Astrocyte of the spinal cord (primary cell): Measurements from ENCODE around the gene LHB.
A peak's percentile ranks its signal among the peaks of the same experiment; 100 is the strongest.
"Not testable (repeated sequence)": the region's sequence is repeated elsewhere in the genome, so short reads cannot be mapped to it uniquely, and the experiment has no call there.

Experiments used
- DNase-seq: peaks from one replicate; pipeline ENCODE4 v3.0.0; 2011; ENCODE audit warnings: low read depth, low spot score
- H3K4me3 ChIP-seq: 2 replicates; pipeline ENCODE4 v1.5.1; 2011; ENCODE audit warnings: low read depth, mild to moderate bottlenecking, low read length, moderate library complexity
- in situ Hi-C: cut with HindIII; loops from 2 replicates; pipeline ENCODE4 v1.10.0; 2017; ENCODE audit warnings: low sequenced_read_pairs
- TF ChIP-seq, protein P1 (sequence below): IDR thresholded peaks from 2 replicates; pipeline ENCODE4 v1.5.1; 2012; ENCODE audit warnings: low read depth, mild to moderate bottlenecking, low read length, inconsistent platforms

LHB gene

DNA sequence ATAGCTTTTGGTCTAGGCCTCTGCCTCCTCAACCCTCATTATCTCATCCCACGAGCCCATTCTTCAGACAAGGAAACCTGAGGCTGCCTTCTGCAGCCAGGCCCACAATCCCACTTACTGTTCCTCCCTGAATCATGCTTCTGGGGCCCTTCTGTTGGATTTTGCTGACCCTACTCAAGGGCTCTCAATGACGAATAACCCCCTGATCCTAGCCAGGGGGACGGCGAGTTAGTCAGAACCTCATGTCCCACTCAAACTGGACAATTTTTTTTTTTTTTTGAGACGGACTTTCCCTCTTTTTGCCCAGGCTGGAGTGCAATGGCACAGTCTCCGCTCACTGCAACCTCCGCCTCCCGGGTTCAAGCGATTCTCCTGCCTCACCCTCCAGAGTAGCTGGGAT is 5.2 kb upstream of the LHB start:
- no peak for DNase-seq
- TF ChIP-seq, protein P1, sequence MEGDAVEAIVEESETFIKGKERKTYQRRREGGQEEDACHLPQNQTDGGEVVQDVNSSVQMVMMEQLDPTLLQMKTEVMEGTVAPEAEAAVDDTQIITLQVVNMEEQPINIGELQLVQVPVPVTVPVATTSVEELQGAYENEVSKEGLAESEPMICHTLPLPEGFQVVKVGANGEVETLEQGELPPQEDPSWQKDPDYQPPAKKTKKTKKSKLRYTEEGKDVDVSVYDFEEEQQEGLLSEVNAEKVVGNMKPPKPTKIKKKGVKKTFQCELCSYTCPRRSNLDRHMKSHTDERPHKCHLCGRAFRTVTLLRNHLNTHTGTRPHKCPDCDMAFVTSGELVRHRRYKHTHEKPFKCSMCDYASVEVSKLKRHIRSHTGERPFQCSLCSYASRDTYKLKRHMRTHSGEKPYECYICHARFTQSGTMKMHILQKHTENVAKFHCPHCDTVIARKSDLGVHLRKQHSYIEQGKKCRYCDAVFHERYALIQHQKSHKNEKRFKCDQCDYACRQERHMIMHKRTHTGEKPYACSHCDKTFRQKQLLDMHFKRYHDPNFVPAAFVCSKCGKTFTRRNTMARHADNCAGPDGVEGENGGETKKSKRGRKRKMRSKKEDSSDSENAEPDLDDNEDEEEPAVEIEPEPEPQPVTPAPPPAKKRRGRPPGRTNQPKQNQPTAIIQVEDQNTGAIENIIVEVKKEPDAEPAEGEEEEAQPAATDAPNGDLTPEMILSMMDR, result no peak
- in situ Hi-C loops, result no loop called here
- no peak overlapping the region for H3K4me3 ChIP-seq

DNA sequence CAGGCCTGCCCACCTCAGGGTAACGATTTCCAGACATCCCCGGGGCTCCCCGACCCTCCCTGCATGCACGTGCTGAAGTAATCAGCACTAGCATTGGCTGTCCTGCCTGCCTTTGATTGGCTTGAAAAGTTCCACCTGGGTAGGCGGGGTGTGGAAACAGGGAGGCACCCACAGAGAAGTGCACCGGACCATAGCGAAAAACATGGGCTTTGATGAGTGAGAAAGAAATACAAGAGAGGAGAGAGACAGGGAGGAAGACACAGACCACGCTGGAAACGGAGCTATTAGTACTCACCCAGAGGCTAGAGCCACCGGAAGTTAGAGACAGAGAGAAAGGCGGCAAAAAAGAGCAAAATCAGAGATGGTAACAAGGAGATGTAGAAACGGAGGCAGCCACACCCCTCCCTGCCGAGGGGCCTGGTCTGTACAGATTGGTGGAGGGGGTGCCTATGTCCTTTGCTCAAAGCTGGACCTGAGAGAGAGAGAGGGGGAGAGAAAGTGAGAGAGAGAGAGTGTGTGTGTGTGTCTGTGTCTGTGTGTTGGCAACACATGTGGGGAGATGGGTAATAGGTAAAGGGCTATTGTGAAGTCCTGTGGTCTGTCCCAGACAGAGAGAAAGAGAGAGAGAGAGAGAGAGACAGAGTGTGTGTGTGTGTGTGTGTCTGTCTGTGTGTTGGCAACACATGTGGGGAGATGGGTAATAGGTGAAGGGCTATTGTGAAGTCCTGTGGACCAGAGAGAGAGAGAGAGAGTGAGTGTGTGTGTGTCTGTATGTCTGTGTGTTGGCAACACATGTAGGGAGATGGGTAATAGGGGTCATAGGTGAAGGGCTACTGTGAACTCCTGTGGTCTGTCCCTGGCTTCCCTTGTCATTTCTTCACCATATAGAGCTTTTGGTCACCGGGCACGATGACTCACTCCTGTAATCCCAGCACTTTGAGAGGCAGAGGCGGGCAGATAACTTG is 4.3 kb upstream of the LHB start:
- TF ChIP-seq, protein P1, result no peak
- DNase-seq, result no peak
- in situ Hi-C loops, result no loop called here
- no peak overlapping the region for H3K4me3 ChIP-seq

DNA sequence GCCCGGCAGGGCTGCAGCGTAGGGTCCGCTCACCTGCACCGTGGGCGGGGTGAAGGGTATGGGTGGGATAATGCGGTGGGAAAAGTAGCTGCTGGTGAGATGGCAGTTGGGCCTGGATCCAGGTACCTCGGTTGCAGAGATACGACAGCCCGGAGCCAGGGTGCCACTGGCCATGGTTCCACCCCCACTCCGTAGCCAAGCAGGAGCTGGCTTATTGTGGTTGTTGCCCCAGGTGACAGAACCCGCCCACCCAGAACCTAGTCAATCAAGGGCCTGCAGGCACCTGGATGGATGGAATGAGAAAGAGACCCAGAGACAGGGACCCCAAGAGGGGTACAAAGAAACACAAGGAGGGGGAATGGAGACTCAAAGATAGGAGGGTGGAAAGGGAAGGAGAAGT is 3.5 kb upstream of the LHB start:
- TF ChIP-seq, protein P1, result no peak
- no peak overlapping the region for H3K4me3 ChIP-seq
- no peak for DNase-seq
- in situ Hi-C loops, result no loop called here

DNA sequence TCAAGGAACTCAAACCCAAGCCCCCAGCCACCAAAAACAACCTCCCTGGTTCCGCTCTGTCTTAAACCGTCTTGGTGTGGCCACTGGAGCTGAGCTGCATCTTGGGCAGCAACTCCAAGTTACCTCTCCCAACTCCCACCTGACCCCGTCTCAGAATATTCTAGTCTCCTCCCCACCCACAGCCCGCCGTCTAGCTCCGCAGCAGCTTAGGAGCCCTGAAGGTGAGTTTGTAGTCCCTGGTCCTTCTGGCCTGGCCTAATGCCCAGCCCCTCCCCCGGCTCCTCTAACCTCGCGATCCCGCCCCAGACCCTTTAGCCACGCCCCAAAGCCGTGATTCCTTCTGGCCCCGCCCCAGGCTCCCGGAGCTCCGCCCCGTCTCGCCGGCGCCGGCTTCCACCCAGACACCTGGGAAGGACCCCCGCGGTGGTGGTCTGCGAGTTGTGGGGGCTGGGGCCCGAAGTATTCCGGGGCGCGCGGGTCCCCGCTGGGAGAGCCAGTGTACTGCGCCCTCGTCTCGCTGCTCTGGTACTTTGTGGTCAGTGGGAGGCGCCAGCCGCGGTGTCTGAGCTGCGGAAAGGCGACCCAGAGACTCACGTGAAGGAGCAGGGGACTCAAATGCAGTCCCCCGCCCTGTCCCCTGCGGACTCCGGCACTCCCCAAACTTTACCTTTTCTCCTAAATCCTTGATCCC is 2.5 kb upstream of the LHB start:
- no peak for DNase-seq
- H3K4me3 ChIP-seq, result no peak overlapping the region
- TF ChIP-seq, protein P1, result no peak
- in situ Hi-C loops, result no loop called here

DNA sequence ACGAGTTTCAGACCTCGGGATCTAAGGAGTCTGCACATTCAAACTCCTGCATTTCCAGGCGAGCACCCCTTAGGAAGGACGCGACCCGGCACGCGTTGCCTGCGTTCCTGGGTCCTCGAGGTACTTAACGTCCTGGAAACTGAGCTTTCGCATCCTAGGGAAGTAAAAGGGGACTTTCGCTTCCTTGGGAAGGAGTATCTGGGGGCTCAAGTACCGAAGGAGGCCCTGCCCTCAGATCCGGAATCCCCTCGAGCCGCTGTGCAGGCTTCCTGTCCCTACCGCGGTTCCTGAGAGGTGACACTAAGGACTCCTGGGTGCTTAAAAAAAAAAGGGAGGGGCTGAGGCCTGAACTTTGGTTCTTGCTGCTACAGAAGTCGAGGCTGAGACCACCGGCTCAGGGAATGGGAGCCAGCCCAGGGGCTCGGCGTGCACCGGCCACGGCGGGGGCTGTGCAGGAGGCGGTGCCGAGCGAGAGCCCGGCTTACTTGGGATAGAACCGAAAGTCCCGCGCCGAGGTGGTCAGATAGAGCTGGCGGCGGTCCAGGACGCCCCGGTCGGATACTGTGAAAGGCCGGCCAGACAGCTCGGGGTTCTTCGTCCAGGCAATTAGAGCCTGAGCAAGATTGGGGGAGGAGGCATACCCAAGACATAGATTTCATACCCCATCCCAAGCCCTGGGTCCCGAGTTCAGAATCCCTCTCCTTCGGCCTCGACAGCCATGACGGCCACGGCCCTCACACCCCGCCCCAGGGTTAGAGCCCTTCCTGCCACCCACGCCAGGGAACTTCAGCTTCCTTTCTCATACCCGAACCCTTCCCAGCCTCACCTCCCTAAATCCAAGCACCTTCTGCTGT is 1.7 kb upstream of the LHB start:
- in situ Hi-C loops, DNase-seq: not testable (repeated sequence)
- peak overlapping the region; percentile 24 for H3K4me3 ChIP-seq

DNA sequence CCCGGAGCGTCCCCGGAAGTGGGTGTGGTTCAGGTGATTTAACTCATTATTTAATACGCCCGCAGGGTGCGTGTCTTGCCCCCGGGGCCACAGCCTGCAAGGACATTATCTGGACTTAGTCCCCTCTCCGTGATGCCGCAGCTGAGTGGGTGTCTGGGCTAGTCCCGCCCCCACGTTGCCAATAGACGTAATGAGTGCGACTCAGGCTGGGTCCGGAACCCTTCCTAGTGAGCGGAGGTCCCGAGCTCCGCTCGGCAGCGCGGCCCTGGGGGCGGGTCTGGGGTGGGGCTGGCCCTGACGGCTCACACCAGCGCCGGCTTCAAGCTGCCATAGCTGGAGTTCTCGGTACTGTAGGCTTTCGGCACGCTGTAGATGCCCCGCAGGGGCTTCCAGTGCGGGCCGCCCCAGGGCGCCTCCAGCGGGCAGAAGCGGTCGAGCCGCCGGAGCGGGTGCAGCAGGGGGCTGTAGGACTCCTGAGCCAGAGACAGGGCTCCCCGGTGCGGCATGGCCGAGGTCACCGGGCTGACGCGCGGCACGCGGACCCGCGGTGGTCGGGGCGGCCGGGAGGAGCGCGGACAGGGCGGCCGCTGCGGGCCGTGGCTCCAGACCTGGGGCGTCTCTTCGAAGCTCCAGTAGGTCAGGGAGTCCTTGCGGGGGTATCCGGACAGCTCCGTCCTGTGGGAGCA is 918 bp upstream of the LHB start:
- DNase-seq, result peak; percentile 57
- in situ Hi-C loops, result no loop called here
- H3K4me3 ChIP-seq, result peak overlapping the region; percentile 24
- TF ChIP-seq, protein P1, result peak; percentile 60
